Prostate gland (tissue), 2 donors: ENCODE data around the gene POLA1. TPM values are rescaled to one million over a fixed set of nuclear protein-coding genes. Genes with fewer than 3 reads are reported as not detected.

Experiments
- DNase-seq: peaks from one replicate; pipeline ENCODE4 v3.0.0-alpha.2; 2019; ENCODE audit warnings: low spot score
- H3K27ac ChIP-seq, 2 donors: fragments of 200-600 bp; sonication (generic); 2 replicates each; pipeline ENCODE4 v1.5.1; 2017 to 2019
- H3K27me3 ChIP-seq: fragments of 200-600 bp; sonication (generic); replicated peaks from 2 replicates; pipeline ENCODE4 v1.5.1; 2019; ENCODE audit not compliant: insufficient read depth
- H3K36me3 ChIP-seq, 2 donors: fragments of 200-600 bp; sonication (generic); 1 replicate in 1 of 2; 2 replicates in 1 of 2; pipeline versions ENCODE4 v1.5.1 to v1.8.1; 2017 to 2019
- H3K4me1 ChIP-seq: fragments of 200-600 bp; sonication (generic); replicated peaks from 2 replicates; pipeline ENCODE4 v1.5.1; 2019
- H3K4me3 ChIP-seq, 2 donors: fragments of 200-600 bp; sonication (generic); 2 replicates each; pipeline ENCODE4 v1.5.1; 2017 to 2019
- H3K9me3 ChIP-seq: fragments of 200-600 bp; sonication (generic); 2 replicates; pipeline ENCODE4 v1.5.1; 2017
- CTCF ChIP-seq, 4 experiments: fragments of 200-600 bp in 2 of 4; fragments of 450-650 bp in 2 of 4; sonication (generic) in 2 of 4; IDR thresholded peaks; 1 replicate in 3 of 4; 2 replicates in 1 of 4; pipeline ENCODE4 v1.5.1; 2016 to 2019; ENCODE audit warnings: antibody characterized with exemption in 4 of 4, mild to moderate bottlenecking in 2 of 4, moderate library complexity in 2 of 4
- POLR2A ChIP-seq: fragments of 450-650 bp; IDR thresholded peaks from one replicate; pipeline ENCODE4 v1.6.1; 2016; ENCODE audit warnings: antibody characterized with exemption, mild to moderate bottlenecking
- POLR2AphosphoS5 ChIP-seq: sonication (generic); formaldehyde crosslinking; IDR thresholded peaks from one replicate; pipeline ENCODE4 v1.6.1; 2017; ENCODE audit warnings: antibody characterized with exemption
- WGBS: methylation state at CpG from one replicate; pipeline ENCODE4 v1.1.5; 2018; 5-methylcytosine and 5-hydroxymethylcytosine counted together
- intact Hi-C: fragments of 100-400 bp; cut with DNase I; formaldehyde crosslinking; loops from one replicate; pipeline ENCODE4 v1.14.2; 2022
- total RNA-seq, 2 donors: library from RNA; depleted of rRNA; stranded (reverse); fragments of >200 nt; gene quantifications; one replicate each; pipeline ENCODE4 v1.1.0, GENCODE V29; 2016

The POLA1 gene
- total RNA-seq, 2 donors from 2014 or later: 11.9 to 12.2 TPM

- no peaks in the 10 kb centered on the region for H3K27me3 ChIP-seq
- 4% methylated on average over 14 of the region's 32 CpGs for WGBS
Observed at GRCh38 chrX:25017667-25018247, 324.0 kb downstream of the POLA1 start.

GRCh38 chrX:25018682-25019081, 325.0 kb downstream of the POLA1 start:
- intact Hi-C loops: no loop called here
- WGBS: 29% methylated on average over 3 of the region's 3 CpGs
- H3K27me3 ChIP-seq: no peaks in the 10 kb centered on the region

More at GRCh38 chrX:25017667-25018247, 324.0 kb downstream of the POLA1 start:
- Histone ChIP-seq H3K27ac (no peak overlapping the region), H3K36me3 (no peaks in the 10 kb centered on the region), H3K9me3 (no peaks in the 10 kb centered on the region), H3K4me3 (no peak overlapping the region), H3K4me1 (no peaks in the 10 kb centered on the region)
- TF ChIP-seq POLR2A (no peak), CTCF (IDR thresholded peaks at IDR 0.05) (no peak), POLR2AphosphoS5 (no peak)
- DNase-seq: no peak
- intact Hi-C loops: no loop called here

GRCh38 chrX:25019707-25020390, 326.1 kb downstream of the POLA1 start:
- Histone ChIP-seq H3K9me3 (no peaks in the 10 kb centered on the region), H3K36me3 (no peaks in the 10 kb centered on the region), H3K27ac (no peak overlapping the region), H3K27me3 (no peaks in the 10 kb centered on the region), H3K4me1 (no peaks in the 10 kb centered on the region), H3K4me3 (no peak overlapping the region)
- TF ChIP-seq CTCF (IDR thresholded peaks at IDR 0.05): no peak
- TF ChIP-seq POLR2A: no peak
- no peak for TF ChIP-seq POLR2AphosphoS5
- intact Hi-C loops: no loop called here
- DNase-seq: no peak
- WGBS: 4% methylated on average over 19 of the region's 22 CpGs

More at GRCh38 chrX:25018682-25019081, 325.0 kb downstream of the POLA1 start:
- Histone ChIP-seq H3K9me3 (no peaks in the 10 kb centered on the region), H3K4me3 (no peak overlapping the region), H3K36me3 (no peaks in the 10 kb centered on the region), H3K4me1 (no peaks in the 10 kb centered on the region), H3K27ac (no peak overlapping the region)
- TF ChIP-seq POLR2AphosphoS5: no peak
- TF ChIP-seq POLR2A: no peak
- no peak for TF ChIP-seq CTCF (IDR thresholded peaks at IDR 0.05)
- DNase-seq: no peak

DNA sequence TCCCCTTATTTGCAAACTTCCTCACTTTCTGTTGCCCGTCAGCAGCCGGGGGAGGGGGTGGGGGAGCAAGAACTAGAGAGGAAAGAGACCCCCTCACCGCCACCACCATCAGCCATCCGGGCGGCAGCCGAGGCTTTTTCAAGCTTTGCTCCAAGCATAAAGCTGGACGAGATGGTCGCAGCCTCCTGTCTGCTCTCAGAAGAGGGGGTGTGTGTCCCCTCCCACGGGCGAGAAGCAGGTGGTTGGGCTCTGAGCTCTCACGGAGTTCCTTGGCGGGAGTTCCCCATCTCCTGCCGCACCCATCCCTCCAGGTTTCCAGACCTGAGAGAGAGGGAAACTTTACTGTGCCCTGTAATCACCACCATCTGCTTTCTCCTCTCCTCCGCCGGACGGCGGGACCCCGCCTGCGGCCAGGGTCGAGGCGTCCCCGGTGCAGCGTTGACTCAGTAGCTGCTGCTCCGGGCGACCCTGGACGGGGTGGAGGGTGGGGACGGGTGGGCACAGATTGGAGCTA, 326.7 kb downstream of the POLA1 start:
- no peaks in the 10 kb centered on the region for H3K27me3 ChIP-seq
- no peak overlapping the region for H3K4me3 ChIP-seq
- TF ChIP-seq POLR2AphosphoS5 (no peak), CTCF (IDR thresholded peaks at IDR 0.05) (no peak), POLR2A (no peak)
- 3% methylated on average over 25 of the region's 27 CpGs for WGBS
- no peak for DNase-seq
- no peaks in the 10 kb centered on the region for H3K4me1 ChIP-seq
- H3K9me3 ChIP-seq: no peaks in the 10 kb centered on the region
- intact Hi-C loops: no loop called here
- no peak overlapping the region for H3K27ac ChIP-seq
- H3K36me3 ChIP-seq: no peaks in the 10 kb centered on the region
